PC-9 (cell line): ENCODE results near the gene PROSER2. TPM values are rescaled to one million over a fixed set of nuclear protein-coding genes. Genes with fewer than 3 reads are reported as not detected.

Source experiments
- BruUV-seq: library from RNA; stranded (reverse); fragments of 400-500 nt; replicated peaks from 2 replicates; lab custom pipeline; 2021; lab: Mats Ljungman, UMichigan
- CTCF ChIA-PET: fragments of 300-600 bp; sonication (Branson Sonifier 250); formaldehyde crosslinking; loops from one replicate; lab custom pipeline; 2022; ENCODE audit warnings: antibody characterized with exemption; lab: Charles Lee
- POLR2A ChIA-PET: fragments of 300-600 bp; sonication (Branson Sonifier 250); formaldehyde crosslinking; loops from one replicate; lab custom pipeline; 2022; ENCODE audit warnings: antibody characterized with exemption; ENCODE audit not compliant: unreplicated experiment; lab: Charles Lee
- DNase-seq, 2 experiments: peaks; one replicate each; pipeline versions ENCODE4 v3.0.0 to v3.0.0-alpha.2; 2015 to 2022; ENCODE audit warnings: mixed read lengths in 1 of 2
- H2AFZ ChIP-seq: fragments of 200-600 bp; sonication (generic); 2 replicates; pipeline ENCODE4 v1.8.1; 2017; ENCODE audit warnings: antibody characterized with exemption
- H3F3A ChIP-seq: fragments of 200-600 bp; sonication (generic); 2 replicates; pipeline ENCODE4 v1.8.1; 2017; ENCODE audit warnings: antibody characterized with exemption, mild to moderate bottlenecking, low read depth; ENCODE audit not compliant: insufficient read depth
- H3K27ac ChIP-seq: fragments of 200-600 bp; sonication (generic); 2 replicates; pipeline ENCODE4 v1.6.1; 2016; ENCODE audit warnings: mixed run types
- H3K27me3 ChIP-seq: fragments of 200-600 bp; sonication (generic); 2 replicates; pipeline ENCODE4 v1.6.1; 2016; ENCODE audit warnings: low read depth, mixed run types; ENCODE audit not compliant: insufficient read depth
- H3K36me3 ChIP-seq: fragments of 200-600 bp; sonication (generic); 2 replicates; pipeline ENCODE4 v1.6.1; 2016; ENCODE audit warnings: low read depth, mixed run types
- H3K4me1 ChIP-seq: fragments of 200-600 bp; sonication (generic); replicated peaks from 2 replicates; pipeline ENCODE4 v1.6.1; 2016; ENCODE audit warnings: mixed run types; ENCODE audit not compliant: insufficient read depth
- H3K4me2 ChIP-seq: fragments of 200-600 bp; sonication (generic); 2 replicates; pipeline ENCODE4 v1.6.1; 2017; ENCODE audit warnings: mixed run types
- H3K4me3 ChIP-seq: fragments of 200-600 bp; sonication (generic); 2 replicates; pipeline ENCODE4 v1.6.1; 2016; ENCODE audit warnings: mixed run types
- H3K79me2 ChIP-seq: fragments of 200-600 bp; sonication (generic); 2 replicates; pipeline ENCODE4 v1.6.1; 2017; ENCODE audit warnings: low read depth, mixed run types
- H3K9me2 ChIP-seq: fragments of 200-600 bp; sonication (generic); 2 replicates; pipeline ENCODE4 v1.8.1; 2017; ENCODE audit warnings: mild to moderate bottlenecking; ENCODE audit not compliant: insufficient read depth
- H3K9me3 ChIP-seq: fragments of 200-600 bp; sonication (generic); 2 replicates; pipeline ENCODE4 v1.8.1; 2016; ENCODE audit warnings: low read depth; ENCODE audit not compliant: insufficient read depth
- H4K20me1 ChIP-seq: fragments of 200-600 bp; sonication (generic); 2 replicates; pipeline ENCODE4 v1.8.1; 2017; ENCODE audit not compliant: insufficient read depth
- CTCF ChIP-seq: fragments of 200-600 bp; sonication (generic); conservative IDR thresholded peaks from 2 replicates; pipeline ENCODE4 v1.6.1; 2017; ENCODE audit warnings: mixed run types, antibody characterized with exemption, mild to moderate bottlenecking, moderate library complexity
- EZH2 ChIP-seq: fragments of 200-600 bp; sonication (generic); IDR thresholded peaks from 2 replicates; pipeline ENCODE4 v1.8.0; 2017; ENCODE audit warnings: antibody characterized with exemption, low read depth
- intact Hi-C: fragments of 100-400 bp; cut with micrococcal nuclease; formaldehyde crosslinking; loops from one replicate; pipeline ENCODE4 v1.10.0; 2022; ENCODE audit not compliant: unreplicated experiment
- total RNA-seq: library from RNA; stranded (reverse); gene quantifications from 2 replicates; pipeline ENCODE4 v1.2.3, GENCODE V29; 2021

PROSER2 gene
- total RNA-seq, 1 experiment from 2014 or later: 66.6 TPM

- Histone ChIP-seq H3K79me2 (no peaks in the 10 kb centered on the region), H3K9me3 (no peaks in the 10 kb centered on the region), H3K36me3 (no peaks in the 10 kb centered on the region), H3K27me3 (no peaks in the 10 kb centered on the region), H3K4me1 (peaks cover 17% of the 10 kb centered on the region), H3K4me3 (no peak overlapping the region), H2AFZ (no peak overlapping the region), H3K27ac (no peak overlapping the region), H3K4me2 (no peak overlapping the region), H3K9me2 (no peaks in the 10 kb centered on the region), H4K20me1 (no peaks in the 10 kb centered on the region), H3F3A (peaks cover 13% of the 10 kb centered on the region)
- no peak for TF ChIP-seq EZH2
- TF ChIP-seq CTCF: no peak
- DNase-seq: no peak
- BruUV-seq: no TSS peak
- ChIA-PET CTCF (interaction anchor here (0.7 kb wide), 1 partner anchor 65 kb away, joined by 3 read pairs; no protein-coding TSS in a partner anchor), POLR2A (no interaction called here)
- intact Hi-C loops: no loop called here
These were observed 26.7 kb upstream of the PROSER2 start for GRCh38 chr10:11796474-11796873.

DNA sequence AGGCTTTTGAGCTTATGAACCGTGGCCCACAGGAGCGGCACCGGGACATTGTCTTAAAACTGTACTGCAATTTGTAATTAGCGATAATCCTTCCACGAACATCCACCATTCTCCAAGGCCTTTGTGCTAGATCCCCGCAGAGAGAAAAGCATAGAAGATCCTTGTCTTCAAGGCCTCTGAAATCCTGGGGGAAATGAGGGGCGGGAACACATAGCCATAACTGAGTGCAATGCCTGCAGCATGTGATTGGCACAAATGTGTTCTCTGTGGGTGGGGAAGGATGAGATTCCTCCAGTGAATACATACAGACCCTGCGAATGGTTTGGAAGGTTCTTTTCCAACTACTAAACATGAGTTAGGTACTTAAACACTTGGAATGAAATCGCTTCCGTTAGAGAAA is 25.9 kb upstream of the PROSER2 start:
- POLR2A ChIA-PET: interaction anchor here (0.7 kb wide), 1 partner anchor 23 kb away, joined by 4 read pairs; no protein-coding TSS in a partner anchor
- no peaks in the 10 kb centered on the region for H3K9me2 ChIP-seq
- TF ChIP-seq EZH2: no peak
- no peak for TF ChIP-seq CTCF
- no peak overlapping the region for H3K4me2 ChIP-seq
- H3K79me2 ChIP-seq: no peaks in the 10 kb centered on the region
- no TSS peak for BruUV-seq
- intact Hi-C loops: no loop called here
- peaks cover 17% of the 10 kb centered on the region for H3K4me1 ChIP-seq
- CTCF ChIA-PET: interaction anchor here (0.7 kb wide), 1 partner anchor 65 kb away, joined by 3 read pairs; no protein-coding TSS in a partner anchor
- H2AFZ ChIP-seq: no peak overlapping the region
- no peak overlapping the region for H3K4me3 ChIP-seq
- H3K9me3 ChIP-seq: no peaks in the 10 kb centered on the region
- H3K27ac ChIP-seq: no peak overlapping the region
- no peaks in the 10 kb centered on the region for H3K27me3 ChIP-seq
- no peaks in the 10 kb centered on the region for H3K36me3 ChIP-seq
- H3F3A ChIP-seq: peaks cover 13% of the 10 kb centered on the region
- no peak for DNase-seq
- no peaks in the 10 kb centered on the region for H4K20me1 ChIP-seq

GRCh38 chr10:11797847-11798633 is 25.1 kb upstream of the PROSER2 start:
- H3K27me3 ChIP-seq: no peaks in the 10 kb centered on the region
- H4K20me1 ChIP-seq: no peaks in the 10 kb centered on the region
- H3K79me2 ChIP-seq: no peaks in the 10 kb centered on the region
- H3K9me3 ChIP-seq: no peaks in the 10 kb centered on the region
- no peak overlapping the region for H3K4me3 ChIP-seq
- no peaks in the 10 kb centered on the region for H3K9me2 ChIP-seq
- peaks cover 17% of the 10 kb centered on the region for H3K4me1 ChIP-seq
- no peak overlapping the region for H2AFZ ChIP-seq
- peaks cover 13% of the 10 kb centered on the region for H3F3A ChIP-seq
- DNase-seq: no peak
- TF ChIP-seq CTCF: no peak
- CTCF ChIA-PET: interaction anchor here (1.0 kb wide), 1 partner anchor 15 kb away, joined by 3 read pairs; no protein-coding TSS in a partner anchor
- no peak overlapping the region for H3K27ac ChIP-seq
- H3K36me3 ChIP-seq: no peaks in the 10 kb centered on the region
- intact Hi-C loops: no loop called here
- POLR2A ChIA-PET: no interaction called here
- BruUV-seq: no TSS peak
- no peak overlapping the region for H3K4me2 ChIP-seq
